Adrenal gland (tissue), 12 donors: ENCODE data around the gene PRICKLE4. TPM values are rescaled to one million over a fixed set of nuclear protein-coding genes. Genes with fewer than 3 reads are reported as not detected.

ENCODE experiments used
- DNase-seq, 7 donors: peaks; one replicate each; pipeline ENCODE4 v3.0.0-alpha.2; 2019 to 2020
- H3K27ac ChIP-seq, 5 donors: fragments of 200-600 bp; sonication (generic) in 4 of 5; 1 replicate in 3 of 5; 2 replicates in 2 of 5; pipeline versions ENCODE4 v1.5.1 to v1.8.0; 2016 to 2020; ENCODE audit warnings: mild to moderate bottlenecking in 1 of 5
- H3K27me3 ChIP-seq: fragments of 200-600 bp; 2 replicates; pipeline ENCODE4 v1.8.0; 2021
- H3K36me3 ChIP-seq, 2 donors: fragments of 200-600 bp; replicated peaks in 1 of 2; 1 replicate in 1 of 2; 2 replicates in 1 of 2; pipeline versions ENCODE4 v1.5.1 to v1.8.0; 2018 to 2022
- H3K4me1 ChIP-seq, 2 donors: fragments of 200-600 bp; replicated peaks in 1 of 2; 1 replicate in 1 of 2; 2 replicates in 1 of 2; pipeline versions ENCODE4 v1.5.1 to v1.8.0; 2018 to 2021
- H3K4me3 ChIP-seq, 4 donors: fragments of 200-600 bp; sonication (generic) in 3 of 4; one replicate each; pipeline ENCODE4 v1.5.1; 2016 to 2018
- H3K9me3 ChIP-seq, 3 donors: fragments of 200-600 bp; sonication (generic) in 1 of 3; replicated peaks in 1 of 3; 1 replicate in 2 of 3; 2 replicates in 1 of 3; pipeline versions ENCODE4 v1.5.1 to v1.8.0; 2016 to 2021
- CTCF ChIP-seq, 6 experiments: fragments of 450-650 bp in 4 of 6; fragments of 200-600 bp in 2 of 6; sonication (generic) in 1 of 6; IDR thresholded peaks; 1 replicate in 5 of 6; 2 replicates in 1 of 6; pipeline versions ENCODE4 v1.5.1 to v1.8.0; 2016 to 2021; ENCODE audit warnings: antibody characterized with exemption in 6 of 6, mild to moderate bottlenecking in 2 of 6, moderate library complexity in 1 of 6
- POLR2A ChIP-seq, 2 donors: fragments of 450-650 bp; IDR thresholded peaks; one replicate each; pipeline ENCODE4 v1.6.1; 2017; ENCODE audit warnings: antibody characterized with exemption in 2 of 2, mild to moderate bottlenecking in 2 of 2, moderate library complexity in 1 of 2
- WGBS, 4 donors: extraction: QIAGEN DNeasy Blood & Tissue Kit in 2 of 4; methylation state at CpG; one replicate each; pipeline versions ENCODE4 v1.1.5 to v1.1.7; 2013 to 2017; 5-methylcytosine and 5-hydroxymethylcytosine counted together
- intact Hi-C, 2 donors: fragments of 100-400 bp; cut with DNase I; formaldehyde crosslinking; loops; one replicate each; pipeline versions ENCODE4 v1.14.1 to v1.15.0; 2022 to 2023
- polyA plus RNA-seq, 3 donors: library from polyadenylated mRNA; stranded (reverse); fragments of 200-250 nt in 2 of 3; fragments of 350-450 nt in 1 of 3; fragmentation: Illumina TruSeq in 1 of 3; extraction: RNeasy Lipid Tissue Mini Kit (QIAGEN cat#74804) in 1 of 3; gene quantifications; one replicate each; pipeline ENCODE4 v1.2.3, GENCODE V29; 2013 to 2014
- total RNA-seq, 9 donors: library from RNA; depleted of rRNA in 4 of 9; stranded (reverse); fragments of >200 nt in 4 of 9; fragments of 120-200 nt in 1 of 9; fragmentation: NEBNext Ultra II Directional in 1 of 9; extraction: Animal tissue kit (Norgen Biotek cat#: 25700) in 1 of 9; gene quantifications; one replicate each; pipeline versions ENCODE4 v1.1.0 to v1.2.4, GENCODE V29; 2013 to 2023
- donor health status: healthy with polysubstance abuse.
- donor health status: Bipolar disorder and iron deficiency.
- donor health status: DM: yes; HTN: yes; CAD: no.
- donor health status: DM: no; HTN: no; CAD: no.
- donor health status: DM: no; HTN: no; CAD: no.
- donor health status: DM: yes; HTN: yes; CAD: no.

The PRICKLE4 gene
- total and polyA plus RNA-seq, 12 donors, result 0.28 to 7.1 (median 3.8) TPM; not detected in 2

- peak overlapping the region in 4 of 5 donors; percentile 43 to 82 (median 63) for H3K27ac ChIP-seq
- intact Hi-C loops, result no loop called here
- no peaks in the 10 kb centered on the region for H3K27me3 ChIP-seq
- H3K4me1 ChIP-seq, result peaks cover 0 to 10% of the 10 kb centered on the region in 2 donors
- H3K4me3 ChIP-seq, result no peak overlapping the region
- TF ChIP-seq CTCF (IDR thresholded peaks at IDR 0.05), result no peak
- TF ChIP-seq POLR2A (IDR thresholded peaks at IDR 0.05), result no peak
- peaks cover 0 to 31% of the 10 kb centered on the region in 2 donors for H3K36me3 ChIP-seq
- no peaks in the 10 kb centered on the region for H3K9me3 ChIP-seq
- DNase-seq, result peak; percentile 81 to 96 (median 87)
- WGBS, 4 donors, result 36 to 56% (median 43%) methylated on average over 8 to 12 of the region's 12 CpGs
Measured at GRCh38 chr6:41767112-41767833, 13.3 kb upstream of the PRICKLE4 start.

GRCh38 chr6:41768545-41769308 is 11.9 kb upstream of the PRICKLE4 start:
- no peak overlapping the region for H3K27ac ChIP-seq
- H3K9me3 ChIP-seq, result no peaks in the 10 kb centered on the region
- no peaks in the 10 kb centered on the region for H3K27me3 ChIP-seq
- H3K4me3 ChIP-seq, result no peak overlapping the region
- intact Hi-C loops, result no loop called here
- H3K36me3 ChIP-seq, result peaks cover 0 to 40% of the 10 kb centered on the region in 2 donors
- peaks cover 0 to 10% of the 10 kb centered on the region in 2 donors for H3K4me1 ChIP-seq
- no peak for TF ChIP-seq POLR2A (IDR thresholded peaks at IDR 0.05)
- TF ChIP-seq CTCF (IDR thresholded peaks at IDR 0.05), result no peak
- WGBS, 4 donors, result 78 to 79% (median 79%) methylated on average over 8 to 10 of the region's 10 CpGs
- peak in 1 of 7 donors; percentile 63 for DNase-seq

GRCh38 chr6:41769376-41769775 is 11.2 kb upstream of the PRICKLE4 start:
- H3K9me3 ChIP-seq, result no peaks in the 10 kb centered on the region
- H3K4me1 ChIP-seq, result peaks cover 0 to 10% of the 10 kb centered on the region in 2 donors
- H3K27me3 ChIP-seq, result no peaks in the 10 kb centered on the region
- H3K27ac ChIP-seq, result no peak overlapping the region
- DNase-seq, result no peak
- peaks cover 0 to 47% of the 10 kb centered on the region in 2 donors for H3K36me3 ChIP-seq
- 95 to 99% (median 96%) methylated on average over 8 of the region's 8 CpGs for WGBS, 4 donors
- TF ChIP-seq CTCF (IDR thresholded peaks at IDR 0.05) (no peak), POLR2A (IDR thresholded peaks at IDR 0.05) (no peak)
- intact Hi-C loops, result no loop called here
- H3K4me3 ChIP-seq, result no peak overlapping the region

- DNase-seq, result no peak
- Histone ChIP-seq H3K27me3 (no peaks in the 10 kb centered on the region), H3K36me3 (peaks cover 0 to 58% of the 10 kb centered on the region in 2 donors), H3K9me3 (no peaks in the 10 kb centered on the region), H3K4me3 (no peak overlapping the region), H3K27ac (no peak overlapping the region), H3K4me1 (peaks cover 0 to 10% of the 10 kb centered on the region in 2 donors)
- TF ChIP-seq CTCF (IDR thresholded peaks at IDR 0.05), result no peak
- no peak for TF ChIP-seq POLR2A (IDR thresholded peaks at IDR 0.05)
- 92 to 97% (median 93%) methylated on average over 22 to 30 of the region's 30 CpGs for WGBS, 4 donors
- intact Hi-C loops, result loop anchor here (10.0 kb wide), 2 partner anchors 66 to 166 kb away; no protein-coding TSS in a partner anchor
Measured at GRCh38 chr6:41770381-41771057, 10.1 kb upstream of the PRICKLE4 start.
